ENCODE measurements around the gene RARRES1.

Gene RARRES1

DNA sequence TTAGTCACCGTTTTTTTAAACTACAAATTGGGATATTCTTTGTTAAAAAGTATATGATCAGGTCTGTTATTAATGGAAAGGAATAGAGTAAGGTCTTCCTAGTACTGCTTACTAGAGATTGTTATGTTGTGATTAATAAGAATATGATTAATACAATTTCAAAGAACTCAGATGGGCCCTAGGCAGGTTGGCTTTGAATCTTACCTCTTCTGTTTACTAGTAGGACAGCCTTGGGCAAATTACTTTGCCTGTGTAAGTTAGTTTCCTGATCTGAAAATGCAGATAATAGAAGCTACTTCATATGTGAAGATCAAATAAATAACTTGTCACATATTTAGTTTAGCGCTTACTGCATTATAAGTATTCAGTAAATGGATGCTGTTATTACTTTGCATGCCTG, 81.1 kb downstream of the RARRES1 start:
- TF ChIP-seq, protein P1, sequence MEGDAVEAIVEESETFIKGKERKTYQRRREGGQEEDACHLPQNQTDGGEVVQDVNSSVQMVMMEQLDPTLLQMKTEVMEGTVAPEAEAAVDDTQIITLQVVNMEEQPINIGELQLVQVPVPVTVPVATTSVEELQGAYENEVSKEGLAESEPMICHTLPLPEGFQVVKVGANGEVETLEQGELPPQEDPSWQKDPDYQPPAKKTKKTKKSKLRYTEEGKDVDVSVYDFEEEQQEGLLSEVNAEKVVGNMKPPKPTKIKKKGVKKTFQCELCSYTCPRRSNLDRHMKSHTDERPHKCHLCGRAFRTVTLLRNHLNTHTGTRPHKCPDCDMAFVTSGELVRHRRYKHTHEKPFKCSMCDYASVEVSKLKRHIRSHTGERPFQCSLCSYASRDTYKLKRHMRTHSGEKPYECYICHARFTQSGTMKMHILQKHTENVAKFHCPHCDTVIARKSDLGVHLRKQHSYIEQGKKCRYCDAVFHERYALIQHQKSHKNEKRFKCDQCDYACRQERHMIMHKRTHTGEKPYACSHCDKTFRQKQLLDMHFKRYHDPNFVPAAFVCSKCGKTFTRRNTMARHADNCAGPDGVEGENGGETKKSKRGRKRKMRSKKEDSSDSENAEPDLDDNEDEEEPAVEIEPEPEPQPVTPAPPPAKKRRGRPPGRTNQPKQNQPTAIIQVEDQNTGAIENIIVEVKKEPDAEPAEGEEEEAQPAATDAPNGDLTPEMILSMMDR (conservative IDR thresholded peaks at IDR 0.05) = no peak
- H3K27ac ChIP-seq = no peak overlapping the region

DNA sequence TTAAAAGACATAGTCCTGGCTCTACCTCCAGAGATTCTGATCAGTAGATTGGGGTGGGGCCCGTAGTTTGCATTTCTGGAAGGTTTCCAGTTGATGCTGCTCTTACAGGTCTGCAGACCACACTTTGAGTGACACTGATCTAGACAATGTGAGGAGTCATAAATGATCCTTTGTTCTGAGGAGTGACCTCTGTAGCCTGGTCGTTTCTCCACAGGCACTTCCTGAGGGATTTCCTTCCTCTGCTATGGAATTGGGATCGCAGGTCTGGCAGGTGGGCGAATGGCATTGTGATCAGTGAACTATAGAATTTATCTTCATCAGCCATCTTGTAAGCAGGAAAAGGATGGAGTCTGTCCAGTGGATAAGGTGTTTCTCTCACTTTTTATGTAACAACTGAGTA, 82.5 kb downstream of the RARRES1 start:
- H3K27ac ChIP-seq = no peak overlapping the region

More for the DNA sequence above, 82.5 kb downstream of the RARRES1 start:
- TF ChIP-seq, protein P1 (conservative IDR thresholded peaks at IDR 0.05) = no peak
